ENCODE measurements around the gene IL34. TPM values are rescaled to one million over a fixed set of nuclear protein-coding genes. Genes with fewer than 3 reads are reported as not detected.
A peak's percentile ranks its signal among the peaks of the same experiment; 100 is the strongest.

Gene IL34
- polyA plus RNA-seq, 1 donor (not counting 4 experiments of a cell fraction or from before 2014, with no cell fraction given), result 0.08 TPM

- FAIRE-seq (peak; percentile 46), DNase-seq (ENCODE audit: low read depth, low spot score) (no peak)
- no peaks in the 10 kb centered on the region for H3K27me3 ChIP-seq (ENCODE audit: control insufficient read depth, extremely low read depth, insufficient read depth, low read length)
- no peaks in the 10 kb centered on the region for H3K9me1 ChIP-seq (ENCODE audit: control insufficient read depth, extremely low read depth, insufficient read depth, low read length)
- H4K20me1 ChIP-seq (ENCODE audit: control insufficient read depth, extremely low read depth, insufficient read depth, low read length), result peaks cover 6% of the 10 kb centered on the region
- H3K9ac ChIP-seq (ENCODE audit: control insufficient read depth, extremely low read depth, insufficient read depth, low read length), result peak overlapping the region; percentile 37
- H2AFZ ChIP-seq (ENCODE audit: control insufficient read depth, low read length), result no peak overlapping the region
- TF ChIP-seq EZH2 (IDR thresholded peaks at IDR 0.05; ENCODE audit: low read length), result no peak
- TF ChIP-seq CTCF (optimal IDR thresholded peaks at IDR 0.05 in 1 of 3, IDR thresholded peaks at IDR 0.05 in 1 of 3, conservative IDR thresholded peaks at IDR 0.05 in 1 of 3; ENCODE audit: extremely low read depth in 1 of 3, insufficient read depth in 2 of 3, low read length in 3 of 3), result no peak
- dilution Hi-C loops (cut with MboI; ENCODE audit: extremely low pct_ligation_motif_present, low sequenced_read_pairs), result no loop called here
- peaks cover 43% of the 10 kb centered on the region for H3K4me1 ChIP-seq (ENCODE audit: control insufficient read depth, extremely low read depth, insufficient read depth, low read length)
- peaks cover 51% of the 10 kb centered on the region for H3K79me2 ChIP-seq (ENCODE audit: control insufficient read depth, insufficient read depth, low read length)
- H3K9me3 ChIP-seq (ENCODE audit: control insufficient read depth, low read depth, low read length), result no peaks in the 10 kb centered on the region
- H3K4me2 ChIP-seq (ENCODE audit: control insufficient read depth, extremely low read depth, insufficient read depth, low read depth, low read length), result peak overlapping the region; percentile 71
- peak overlapping the region; percentile 20 for H3K27ac ChIP-seq (ENCODE audit: control insufficient read depth, insufficient read depth, low read length)
- peak overlapping the region in 2 of 3 experiments; percentile 38 for H3K4me3 ChIP-seq (ENCODE audit: control insufficient read depth in 2 of 3, extremely low read depth in 1 of 3, insufficient read depth in 2 of 3, low read depth in 1 of 3, low read length in 3 of 3)
- H3K36me3 ChIP-seq (ENCODE audit: control insufficient read depth in 2 of 2, extremely low read depth in 1 of 2, insufficient read depth in 2 of 2, low read length in 2 of 2), result peaks cover 18 to 23% of the 10 kb centered on the region in 2 experiments
These were observed 35.3 kb downstream of the IL34 start for GRCh38 chr16:70681382-70682238.

- peak overlapping the region; percentile 37 for H3K9ac ChIP-seq (ENCODE audit: control insufficient read depth, extremely low read depth, insufficient read depth, low read length)
- TF ChIP-seq EZH2 (IDR thresholded peaks at IDR 0.05; ENCODE audit: low read length), result no peak
- no peak for TF ChIP-seq CTCF (optimal IDR thresholded peaks at IDR 0.05 in 1 of 3, IDR thresholded peaks at IDR 0.05 in 1 of 3, conservative IDR thresholded peaks at IDR 0.05 in 1 of 3; ENCODE audit: extremely low read depth in 1 of 3, insufficient read depth in 2 of 3, low read length in 3 of 3)
- peak overlapping the region in 2 of 3 experiments; percentile 38 for H3K4me3 ChIP-seq (ENCODE audit: control insufficient read depth in 2 of 3, extremely low read depth in 1 of 3, insufficient read depth in 2 of 3, low read depth in 1 of 3, low read length in 3 of 3)
- H3K4me2 ChIP-seq (ENCODE audit: control insufficient read depth, extremely low read depth, insufficient read depth, low read depth, low read length), result peak overlapping the region; percentile 71
- peaks cover 48% of the 10 kb centered on the region for H3K4me1 ChIP-seq (ENCODE audit: control insufficient read depth, extremely low read depth, insufficient read depth, low read length)
- peaks cover 17 to 20% of the 10 kb centered on the region in 2 experiments for H3K36me3 ChIP-seq (ENCODE audit: control insufficient read depth in 2 of 2, extremely low read depth in 1 of 2, insufficient read depth in 2 of 2, low read length in 2 of 2)
- dilution Hi-C loops (cut with MboI; ENCODE audit: extremely low pct_ligation_motif_present, low sequenced_read_pairs), result no loop called here
- H3K9me1 ChIP-seq (ENCODE audit: control insufficient read depth, extremely low read depth, insufficient read depth, low read length), result no peaks in the 10 kb centered on the region
- H3K27ac ChIP-seq (ENCODE audit: control insufficient read depth, insufficient read depth, low read length), result peak overlapping the region; percentile 20
- DNase-seq (ENCODE audit: low read depth, low spot score), result no peak
- H4K20me1 ChIP-seq (ENCODE audit: control insufficient read depth, extremely low read depth, insufficient read depth, low read length), result peaks cover 6% of the 10 kb centered on the region
- no peak overlapping the region for H2AFZ ChIP-seq (ENCODE audit: control insufficient read depth, low read length)
- peaks cover 51% of the 10 kb centered on the region for H3K79me2 ChIP-seq (ENCODE audit: control insufficient read depth, insufficient read depth, low read length)
- peak; percentile 9 for FAIRE-seq
- H3K9me3 ChIP-seq (ENCODE audit: control insufficient read depth, low read depth, low read length), result no peaks in the 10 kb centered on the region
- H3K27me3 ChIP-seq (ENCODE audit: control insufficient read depth, extremely low read depth, insufficient read depth, low read length), result no peaks in the 10 kb centered on the region
These were observed 36.1 kb downstream of the IL34 start for GRCh38 chr16:70682239-70683145.
